SJSA1 (cell line): ENCODE results near the gene MUS81. TPM values are rescaled to one million over a fixed set of nuclear protein-coding genes. Genes with fewer than 3 reads are reported as not detected.
A peak's percentile ranks its signal among the peaks of the same experiment; 100 is the strongest.

Experiments used
- DNase-seq, 2 experiments: peaks; one replicate each; pipeline ENCODE4 v3.0.0-alpha.2; 2015 to 2020; ENCODE audit warnings: low spot score in 2 of 2, low read depth in 1 of 2
- H3K27ac ChIP-seq: fragments of 250-450 bp; sonication (Bioruptor Pico); 2 replicates; pipeline ENCODE4 v1.5.1; 2020; ENCODE audit warnings: mild to moderate bottlenecking, moderate library complexity
- H3K27me3 ChIP-seq: fragments of 250-450 bp; sonication (Bioruptor Pico); replicated peaks from 2 replicates; pipeline ENCODE4 v1.5.1; 2020; ENCODE audit warnings: mild to moderate bottlenecking, moderate library complexity
- H3K36me3 ChIP-seq: fragments of 250-450 bp; sonication (Bioruptor Pico); 2 replicates; pipeline ENCODE4 v1.5.1; 2020; ENCODE audit warnings: mild to moderate bottlenecking
- H3K4me1 ChIP-seq: fragments of 250-450 bp; sonication (Bioruptor Pico); replicated peaks from 2 replicates; pipeline ENCODE4 v1.6.1; 2021; ENCODE audit warnings: mild to moderate bottlenecking
- H3K4me3 ChIP-seq: fragments of 250-450 bp; sonication (Bioruptor Pico); 2 replicates; pipeline ENCODE4 v1.5.1; 2020; ENCODE audit warnings: mild to moderate bottlenecking
- H3K9me3 ChIP-seq: fragments of 250-450 bp; sonication (Bioruptor Pico); replicated peaks from 2 replicates; pipeline ENCODE4 v1.5.1; 2020; ENCODE audit warnings: mild to moderate bottlenecking
- total RNA-seq: library from RNA; depleted of rRNA; stranded (reverse); fragments of >200 nt; shearing (Covaris generic); gene quantifications from 2 replicates; pipeline ENCODE4 v1.2.3, GENCODE V29; 2014

Gene MUS81
- total RNA-seq, 1 experiment from 2014 or later, result 130 TPM

DNA sequence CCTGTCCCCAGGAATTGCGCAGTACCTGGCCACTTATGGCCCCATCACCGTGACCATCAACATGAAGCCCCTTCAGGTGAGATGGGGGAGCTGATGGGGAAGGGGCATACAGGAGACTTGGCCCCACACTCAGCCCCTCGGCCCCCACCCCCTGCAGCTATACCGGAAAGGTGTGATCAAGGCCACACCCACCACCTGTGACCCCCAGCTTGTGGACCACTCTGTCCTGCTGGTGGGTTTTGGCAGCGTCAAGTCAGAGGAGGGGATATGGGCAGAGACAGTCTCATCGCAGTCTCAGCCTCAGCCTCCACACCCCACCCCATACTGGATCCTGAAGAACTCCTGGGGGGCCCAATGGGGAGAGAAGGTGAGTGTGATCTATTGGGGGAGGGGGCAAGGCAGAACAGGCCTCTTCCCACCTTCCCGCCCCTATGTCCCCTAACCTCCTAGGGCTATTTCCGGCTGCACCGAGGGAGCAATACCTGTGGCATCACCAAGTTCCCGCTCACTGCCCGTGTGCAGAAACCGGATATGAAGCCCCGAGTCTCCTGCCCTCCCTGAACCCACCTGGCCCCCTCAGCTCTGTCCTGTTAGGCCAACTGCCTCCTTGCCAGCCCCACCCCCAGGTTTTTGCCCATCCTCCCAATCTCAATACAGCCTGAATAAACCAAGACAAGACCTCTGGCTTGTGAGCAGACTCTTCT, 23.0 kb downstream of the MUS81 start:
- no peak for DNase-seq
- H3K9me3 ChIP-seq, result no peaks in the 10 kb centered on the region
- no peaks in the 10 kb centered on the region for H3K27me3 ChIP-seq
- H3K36me3 ChIP-seq, result peaks cover 63% of the 10 kb centered on the region
- H3K27ac ChIP-seq, result no peak overlapping the region
- no peak overlapping the region for H3K4me3 ChIP-seq
- H3K4me1 ChIP-seq, result peaks cover 30% of the 10 kb centered on the region

DNA sequence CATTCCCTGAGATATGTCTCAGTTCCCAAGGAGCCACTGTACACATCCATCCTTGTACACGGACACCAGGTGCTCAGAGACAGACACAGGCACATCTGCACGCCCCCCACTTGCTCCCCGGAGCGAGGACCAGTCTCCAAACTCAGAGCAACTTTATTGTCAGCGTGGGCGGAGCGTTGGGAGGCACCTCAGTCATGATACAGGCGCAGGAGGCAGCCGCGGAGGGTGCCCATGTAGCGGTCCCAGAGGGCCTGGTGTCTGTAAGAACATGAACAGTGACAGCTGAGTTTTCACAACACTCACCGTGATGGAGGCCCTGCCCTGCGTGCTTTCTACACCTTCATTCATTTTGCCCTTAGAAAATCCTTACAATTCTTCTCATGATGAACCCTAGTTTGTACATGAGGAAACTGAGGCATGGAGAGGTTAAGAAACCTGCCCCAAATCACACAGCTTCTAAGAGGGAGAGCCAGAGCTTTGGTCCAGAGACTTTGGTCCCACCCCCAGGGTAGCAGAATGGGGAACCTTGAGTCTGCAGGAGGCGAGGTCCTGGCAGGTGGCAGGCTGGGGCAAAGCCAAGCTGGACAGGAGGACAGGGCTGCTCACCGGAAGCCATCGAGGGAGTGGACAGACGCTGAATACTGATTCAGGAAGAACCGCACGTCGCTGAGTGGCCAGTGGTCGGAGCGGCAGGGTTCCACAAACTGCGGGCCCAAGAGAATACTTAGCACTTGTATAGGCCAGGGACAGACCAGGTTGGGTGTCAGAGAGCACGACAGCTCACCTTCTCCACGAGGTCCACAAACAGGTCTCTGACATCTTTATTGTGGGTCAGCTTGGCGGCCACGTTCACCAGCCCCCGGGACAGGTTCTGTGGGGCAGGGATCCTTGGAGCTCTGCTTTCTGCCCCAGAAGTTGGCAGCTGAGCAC, 23.8 kb downstream of the MUS81 start:
- H3K4me1 ChIP-seq, result peaks cover 36% of the 10 kb centered on the region
- H3K9me3 ChIP-seq, result no peaks in the 10 kb centered on the region
- no peak overlapping the region for H3K27ac ChIP-seq
- DNase-seq, result no peak
- no peaks in the 10 kb centered on the region for H3K27me3 ChIP-seq
- peaks cover 63% of the 10 kb centered on the region for H3K36me3 ChIP-seq
- H3K4me3 ChIP-seq, result no peak overlapping the region

DNA sequence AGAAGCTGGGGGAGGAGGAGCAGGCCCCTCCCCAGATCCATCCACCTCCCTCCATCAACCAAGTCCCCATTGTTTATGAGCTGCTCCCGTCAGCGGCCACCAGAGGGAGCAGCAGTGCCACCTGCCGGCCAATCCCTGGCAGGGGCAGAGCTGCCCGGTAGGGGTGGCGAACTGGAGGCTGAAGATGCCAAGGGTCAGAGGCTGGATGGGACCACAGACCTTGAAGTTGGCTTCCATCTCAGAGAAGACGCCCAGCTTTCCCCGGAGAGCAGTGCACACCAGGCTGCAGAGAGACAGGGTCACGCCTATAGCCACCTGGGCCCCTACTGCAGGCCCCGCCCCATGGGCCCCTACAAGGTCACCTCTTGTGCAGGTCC, 24.5 kb downstream of the MUS81 start:
- Histone ChIP-seq H3K36me3 (peaks cover 65% of the 10 kb centered on the region), H3K4me3 (no peak overlapping the region), H3K27ac (no peak overlapping the region), H3K9me3 (no peaks in the 10 kb centered on the region), H3K27me3 (no peaks in the 10 kb centered on the region), H3K4me1 (peaks cover 42% of the 10 kb centered on the region)
- DNase-seq, result peak; percentile 84 to 93

GRCh38 chr11:65885231-65885630, 25.0 kb downstream of the MUS81 start:
- no peak overlapping the region for H3K27ac ChIP-seq
- no peak overlapping the region for H3K4me3 ChIP-seq
- no peaks in the 10 kb centered on the region for H3K27me3 ChIP-seq
- no peak for DNase-seq
- no peaks in the 10 kb centered on the region for H3K9me3 ChIP-seq
- H3K36me3 ChIP-seq, result peaks cover 70% of the 10 kb centered on the region
- H3K4me1 ChIP-seq, result peaks cover 47% of the 10 kb centered on the region

GRCh38 chr11:65885808-65886536, 25.7 kb downstream of the MUS81 start:
- H3K27me3 ChIP-seq, result no peaks in the 10 kb centered on the region
- H3K27ac ChIP-seq, result no peak overlapping the region
- H3K4me1 ChIP-seq, result peaks cover 49% of the 10 kb centered on the region
- no peak for DNase-seq
- no peak overlapping the region for H3K4me3 ChIP-seq
- H3K36me3 ChIP-seq, result peaks cover 77% of the 10 kb centered on the region
- H3K9me3 ChIP-seq, result 0 out of 2 replicates have a peak, but pooled peaks cover 2% of the 10 kb centered on the region

DNA sequence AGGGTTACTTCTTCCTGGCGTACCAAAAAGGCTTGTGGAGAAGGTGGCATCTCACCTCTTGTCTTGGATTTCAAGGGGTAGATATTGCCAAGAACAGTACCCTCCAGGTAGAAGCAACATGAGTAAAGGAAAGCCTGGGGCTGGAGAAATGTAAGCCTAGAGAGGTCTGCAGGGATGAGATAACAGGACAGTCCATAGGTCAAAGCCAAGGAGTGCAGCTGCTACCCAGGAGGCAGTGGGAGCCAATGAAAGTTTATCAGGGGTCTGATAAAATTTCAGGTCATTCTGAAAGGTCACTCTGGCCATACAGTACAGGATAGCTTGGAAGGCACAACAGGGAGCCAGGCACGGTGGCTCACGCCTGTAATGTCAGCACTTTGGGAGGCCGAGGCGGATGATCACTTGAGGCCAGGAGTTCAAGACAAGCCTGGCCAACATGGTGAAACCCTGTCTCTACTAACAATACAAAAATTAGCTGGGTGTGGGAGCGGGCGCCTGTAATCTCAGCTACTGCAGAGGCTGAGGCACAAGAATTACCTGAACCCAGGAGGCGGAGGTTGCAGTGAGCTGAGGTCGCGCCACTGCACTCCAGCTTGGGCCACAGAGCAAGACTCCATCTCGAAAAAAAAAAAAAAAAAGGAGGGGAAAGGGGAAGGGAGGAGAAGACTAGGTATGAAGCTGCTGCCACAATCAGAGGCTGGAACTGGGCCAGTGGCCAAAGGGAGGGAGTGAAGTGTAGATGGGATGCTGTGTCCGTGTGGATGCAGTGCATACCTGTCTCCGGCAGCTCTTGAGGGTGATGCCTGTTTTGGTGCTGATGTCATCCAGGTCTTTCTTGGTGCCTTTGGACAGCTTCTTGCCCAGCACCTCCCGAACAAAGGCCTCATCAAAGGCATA, 26.8 kb downstream of the MUS81 start:
- peaks cover 84% of the 10 kb centered on the region for H3K36me3 ChIP-seq
- H3K9me3 ChIP-seq, result 0 out of 2 replicates have a peak, but pooled peaks cover 2% of the 10 kb centered on the region
- no peaks in the 10 kb centered on the region for H3K27me3 ChIP-seq
- DNase-seq, result no peak
- H3K27ac ChIP-seq, result no peak overlapping the region
- H3K4me3 ChIP-seq, result peak overlapping the region; percentile 61
- peaks cover 49% of the 10 kb centered on the region for H3K4me1 ChIP-seq

- H3K27me3 ChIP-seq, result no peaks in the 10 kb centered on the region
- no peak for DNase-seq
- peaks cover 54% of the 10 kb centered on the region for H3K4me1 ChIP-seq
- H3K27ac ChIP-seq, result peak overlapping the region; percentile 44
- H3K4me3 ChIP-seq, result peak overlapping the region; percentile 61
- 0 out of 2 replicates have a peak, but pooled peaks cover 2% of the 10 kb centered on the region for H3K9me3 ChIP-seq
- H3K36me3 ChIP-seq, result peaks cover 84% of the 10 kb centered on the region
Measured at GRCh38 chr11:65887723-65888162, 27.5 kb downstream of the MUS81 start.

DNA sequence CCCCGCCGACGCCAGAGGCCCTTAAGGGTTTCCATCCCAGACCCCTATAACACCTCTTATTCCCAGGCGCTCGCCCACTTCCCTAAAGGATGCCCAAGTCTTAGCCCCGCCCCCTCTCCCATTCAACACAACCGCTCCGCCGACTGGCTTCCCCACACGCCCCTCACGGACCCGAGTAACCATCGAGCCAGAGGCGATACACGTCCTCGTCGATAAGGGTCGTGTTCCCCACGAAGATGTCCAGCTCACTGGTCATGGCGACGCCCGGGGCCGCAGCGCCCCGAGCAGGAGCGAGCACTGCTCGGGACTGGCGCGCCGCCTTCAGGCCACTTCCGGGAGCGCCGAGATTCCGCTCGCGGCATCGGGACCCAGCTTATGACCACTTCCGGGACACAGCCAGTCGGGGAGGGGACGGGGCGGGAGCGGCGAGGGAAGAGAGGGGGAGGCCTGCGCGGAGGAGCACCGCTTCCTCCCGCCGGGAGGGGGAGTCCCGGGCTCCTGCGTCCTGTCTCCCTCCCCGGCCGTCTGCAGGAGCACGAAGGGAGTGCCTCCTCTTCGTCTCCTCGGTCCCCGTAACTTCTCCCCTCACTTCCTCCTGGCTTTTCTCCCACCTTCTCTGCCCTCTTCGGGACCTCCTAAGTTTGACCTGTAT, 28.1 kb downstream of the MUS81 start, which contains the start of gene FIBP:
TSS of gene FIBP (minus strand) at position 309 of the 652 bp plus-strand sequence. CDS start at position 256, 53 bp downstream.
- peaks cover 55% of the 10 kb centered on the region for H3K4me1 ChIP-seq
- peak; percentile 99 to 100 for DNase-seq
- peak within 1 kb of the TSS; percentile 61 for H3K4me3 ChIP-seq
- peaks cover 82% of the 10 kb centered on the region for H3K36me3 ChIP-seq
- 0 out of 2 replicates have a peak, but pooled peaks cover 2% of the 10 kb centered on the region for H3K9me3 ChIP-seq
- H3K27me3 ChIP-seq, result no peaks in the 10 kb centered on the region
- peak within 1 kb of the TSS; percentile 55 for H3K27ac ChIP-seq

GRCh38 chr11:65890324-65891218, 30.3 kb downstream of the MUS81 start, which contains the start of gene CCDC85B:
Gene CCDC85B (plus strand): TSS chr11:65890673. CDS start chr11:65890784, 111 bp downstream.
- peak within 1 kb of the TSS; percentile 61 for H3K4me3 ChIP-seq
- peaks cover 82% of the 10 kb centered on the region for H3K36me3 ChIP-seq
- DNase-seq, result peak; percentile 100
- 0 out of 2 replicates have a peak, but pooled peaks cover 2% of the 10 kb centered on the region for H3K9me3 ChIP-seq
- H3K4me1 ChIP-seq, result peaks cover 62% of the 10 kb centered on the region
- H3K27me3 ChIP-seq, result no peaks in the 10 kb centered on the region
- peak within 1 kb of the TSS; percentile 55 for H3K27ac ChIP-seq

DNA sequence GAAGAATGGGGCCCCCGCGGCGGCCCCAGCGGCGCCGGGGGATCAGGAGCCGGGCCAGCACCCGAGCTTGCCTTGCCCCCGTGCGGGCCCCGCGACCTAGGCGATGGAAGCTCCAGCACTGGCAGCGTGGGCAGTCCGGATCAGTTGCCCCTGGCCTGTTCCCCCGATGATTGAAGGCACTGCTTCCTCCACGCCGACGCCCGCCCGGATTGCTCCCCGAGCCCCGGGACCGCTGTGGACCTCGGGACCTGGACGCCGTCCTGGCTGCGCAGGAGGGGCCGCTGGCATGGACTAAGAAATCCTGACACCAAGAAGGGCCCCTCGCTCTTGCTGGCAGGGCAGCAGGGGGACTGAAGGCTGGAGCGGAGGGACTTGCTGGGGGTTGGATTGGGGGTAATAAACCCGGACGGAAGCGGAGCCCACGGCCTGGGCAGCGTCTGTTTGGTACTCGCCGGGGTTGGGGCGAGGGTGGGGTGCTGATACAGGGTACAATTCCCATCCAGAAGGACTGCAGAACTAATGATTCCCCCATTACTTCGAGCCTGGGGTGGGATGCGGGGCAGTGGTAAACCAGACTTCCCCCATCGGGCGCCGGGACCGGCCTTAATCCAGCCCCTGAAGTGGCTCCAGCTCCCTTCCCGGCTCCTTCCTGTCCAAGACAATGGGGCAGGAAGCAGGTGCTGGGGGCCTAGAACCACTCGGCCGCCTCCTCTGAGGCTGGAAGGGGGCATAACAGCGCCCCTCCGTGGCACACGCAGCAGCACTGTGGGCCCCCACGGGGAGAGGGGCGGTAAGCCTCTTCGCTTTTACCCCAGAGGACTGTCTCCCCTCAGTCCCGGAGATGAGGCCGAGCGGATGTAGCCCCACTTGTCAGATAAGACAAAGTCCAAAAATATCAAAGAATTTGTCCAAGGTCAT, 31.2 kb downstream of the MUS81 start:
- Histone ChIP-seq H3K4me1 (peaks cover 71% of the 10 kb centered on the region), H3K27me3 (no peaks in the 10 kb centered on the region), H3K9me3 (0 out of 2 replicates have a peak, but pooled peaks cover 2% of the 10 kb centered on the region), H3K36me3 (peaks cover 83% of the 10 kb centered on the region), H3K27ac (peak overlapping the region; percentile 34), H3K4me3 (peak overlapping the region; percentile 51)
- DNase-seq, result peak; percentile 72 to 78
